Measurements from ENCODE around the gene TNFRSF9.

TNFRSF9 gene

GRCh38 chr1:7916501-7916830 lies 24.2 kb downstream of the TNFRSF9 start:
- peak in 2 of 4 experiments; percentile 25 to 44 for DNase-seq

- peak in 2 of 4 experiments; percentile 27 to 49 for DNase-seq
These were observed 24.7 kb downstream of the TNFRSF9 start for GRCh38 chr1:7915826-7916500.

- peak in 3 of 4 experiments; percentile 12 to 64 (median 40) for DNase-seq
These were observed 27.7 kb downstream of the TNFRSF9 start for GRCh38 chr1:7912743-7913557.

GRCh38 chr1:7912145-7912544 lies 28.5 kb downstream of the TNFRSF9 start:
- DNase-seq, result no peak

- no peak for DNase-seq
These were observed 35.4 kb downstream of the TNFRSF9 start for GRCh38 chr1:7905262-7905661.

GRCh38 chr1:7902478-7903085 lies 38.1 kb downstream of the TNFRSF9 start:
- peak; percentile 78 to 82 (median 79) for DNase-seq

- peak; percentile 28 to 63 (median 39) for DNase-seq
These were observed 40.9 kb downstream of the TNFRSF9 start for GRCh38 chr1:7899741-7900140.

- peak in 1 of 4 experiments; percentile 13 for DNase-seq
These were observed 41.7 kb downstream of the TNFRSF9 start for GRCh38 chr1:7898962-7899361.

GRCh38 chr1:7896994-7897393 lies 43.6 kb downstream of the TNFRSF9 start:
- DNase-seq, result no peak

- DNase-seq, result no peak
These were observed 47.0 kb downstream of the TNFRSF9 start for GRCh38 chr1:7893529-7894180.

- DNase-seq, result no peak
These were observed 48.8 kb downstream of the TNFRSF9 start for GRCh38 chr1:7891804-7892203.

- no peak for DNase-seq
These were observed 49.8 kb downstream of the TNFRSF9 start for GRCh38 chr1:7890853-7891252.

- no peak for DNase-seq
These were observed 52.2 kb downstream of the TNFRSF9 start for GRCh38 chr1:7888248-7889081.

GRCh38 chr1:7886405-7886745 lies 54.3 kb downstream of the TNFRSF9 start:
- peak; percentile 18 to 70 (median 42) for DNase-seq

- peak in 1 of 4 experiments; percentile 15 for DNase-seq
These were observed 54.9 kb downstream of the TNFRSF9 start for GRCh38 chr1:7885513-7886404.

- DNase-seq, result no peak
These were observed 55.9 kb downstream of the TNFRSF9 start for GRCh38 chr1:7884757-7885156.

GRCh38 chr1:7879228-7879627 lies 61.4 kb downstream of the TNFRSF9 start:
- no peak for DNase-seq

GRCh38 chr1:7878027-7878426 lies 62.6 kb downstream of the TNFRSF9 start:
- DNase-seq, result no peak

- no peak for DNase-seq
These were observed 66.5 kb downstream of the TNFRSF9 start for GRCh38 chr1:7873801-7874795.

GRCh38 chr1:7871136-7871535 lies 69.5 kb downstream of the TNFRSF9 start:
- DNase-seq, result no peak

All from suppressor macrophage (primary cell).